Measurements from ENCODE around the gene BIN2. TPM values are rescaled to one million over a fixed set of nuclear protein-coding genes. Genes with fewer than 3 reads are reported as not detected.

Gene BIN2
- total RNA-seq, 3 donors from 2014 or later (not counting 1 experiment from before 2014, with no cell fraction given), result 443 to 495 (median 478) TPM

DNA sequence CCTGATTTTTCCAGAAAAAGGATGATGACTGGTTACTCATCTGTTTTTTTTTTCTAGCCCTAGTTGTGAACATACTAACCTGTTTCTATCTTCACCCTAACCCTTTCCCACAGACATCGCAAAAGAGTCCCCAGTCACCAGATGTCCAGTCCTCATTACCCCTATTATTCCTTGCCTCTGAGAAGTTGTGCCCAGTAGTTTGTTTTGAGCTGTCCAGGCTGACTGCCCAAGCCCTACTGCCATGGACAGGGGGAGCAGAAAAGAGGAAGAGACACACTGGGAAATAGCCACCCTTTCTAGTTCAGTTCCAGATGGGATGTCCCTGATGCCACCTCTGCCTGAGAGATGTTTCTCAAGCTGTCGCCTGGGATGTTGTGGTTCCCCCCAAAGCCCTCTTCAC lies 36.3 kb upstream of the BIN2 start:
- H3K4me3 Mint-ChIP-seq, result no peak overlapping the region
- Histone ChIP-seq H3K4me1 (ENCODE audit: control insufficient read depth, insufficient read depth, low read length) (peaks cover 6% of the 10 kb centered on the region), H3K36me3 (ENCODE audit: control insufficient read depth, insufficient read depth, low read length) (peaks cover 30% of the 10 kb centered on the region), H3K9me3 (ENCODE audit: control insufficient read depth, insufficient read depth, low read length) (no peaks in the 10 kb centered on the region), H3K27ac (ENCODE audit: low read length) (no peak overlapping the region), H3K4me3 (ENCODE audit: low read length) (no peak overlapping the region), H3K27me3 (ENCODE audit: control insufficient read depth, insufficient read depth, low read length) (no peaks in the 10 kb centered on the region)
- no peaks in the 10 kb centered on the region for H3K36me3 Mint-ChIP-seq
- no peak for ATAC-seq
- no peaks in the 10 kb centered on the region for H3K27me3 Mint-ChIP-seq (ENCODE audit: low read depth in 2 of 2)
- no peaks in the 10 kb centered on the region for H3K9me3 Mint-ChIP-seq
- TF ChIP-seq, protein P1, sequence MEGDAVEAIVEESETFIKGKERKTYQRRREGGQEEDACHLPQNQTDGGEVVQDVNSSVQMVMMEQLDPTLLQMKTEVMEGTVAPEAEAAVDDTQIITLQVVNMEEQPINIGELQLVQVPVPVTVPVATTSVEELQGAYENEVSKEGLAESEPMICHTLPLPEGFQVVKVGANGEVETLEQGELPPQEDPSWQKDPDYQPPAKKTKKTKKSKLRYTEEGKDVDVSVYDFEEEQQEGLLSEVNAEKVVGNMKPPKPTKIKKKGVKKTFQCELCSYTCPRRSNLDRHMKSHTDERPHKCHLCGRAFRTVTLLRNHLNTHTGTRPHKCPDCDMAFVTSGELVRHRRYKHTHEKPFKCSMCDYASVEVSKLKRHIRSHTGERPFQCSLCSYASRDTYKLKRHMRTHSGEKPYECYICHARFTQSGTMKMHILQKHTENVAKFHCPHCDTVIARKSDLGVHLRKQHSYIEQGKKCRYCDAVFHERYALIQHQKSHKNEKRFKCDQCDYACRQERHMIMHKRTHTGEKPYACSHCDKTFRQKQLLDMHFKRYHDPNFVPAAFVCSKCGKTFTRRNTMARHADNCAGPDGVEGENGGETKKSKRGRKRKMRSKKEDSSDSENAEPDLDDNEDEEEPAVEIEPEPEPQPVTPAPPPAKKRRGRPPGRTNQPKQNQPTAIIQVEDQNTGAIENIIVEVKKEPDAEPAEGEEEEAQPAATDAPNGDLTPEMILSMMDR (IDR thresholded peaks at IDR 0.05), result no peak
- WGBS (ENCODE audit: insufficient coverage), result 100% methylated on average over 2 of the region's 2 CpGs
- intact Hi-C loops (cut with micrococcal nuclease), result no loop called here
- H3K27ac Mint-ChIP-seq, result no peak overlapping the region
- no peak for DNase-seq
- H3K4me1 Mint-ChIP-seq, result no peaks in the 10 kb centered on the region

DNA sequence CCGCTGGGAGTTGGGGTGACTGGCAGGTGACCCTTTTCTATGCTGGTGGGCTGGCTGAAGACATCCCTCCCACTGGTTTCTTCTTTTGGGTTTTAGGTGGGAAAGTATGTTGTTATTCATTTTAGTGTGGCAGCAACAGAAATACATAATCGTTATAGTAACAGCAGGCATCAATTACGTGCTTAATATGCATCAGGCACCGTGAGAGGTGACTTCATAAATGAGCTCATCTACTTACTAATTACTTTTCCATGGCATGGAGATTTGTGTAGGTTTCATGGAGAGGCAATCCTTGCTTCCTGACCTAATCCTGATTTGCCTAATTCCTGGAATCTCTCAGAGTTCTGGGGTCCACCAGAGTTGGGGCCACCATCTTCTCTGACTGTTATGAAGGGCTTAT lies 35.9 kb upstream of the BIN2 start:
- Histone ChIP-seq H3K27ac (ENCODE audit: low read length) (no peak overlapping the region), H3K9me3 (ENCODE audit: control insufficient read depth, insufficient read depth, low read length) (no peaks in the 10 kb centered on the region), H3K4me3 (ENCODE audit: low read length) (no peak overlapping the region), H3K36me3 (ENCODE audit: control insufficient read depth, insufficient read depth, low read length) (peaks cover 31% of the 10 kb centered on the region), H3K27me3 (ENCODE audit: control insufficient read depth, insufficient read depth, low read length) (no peaks in the 10 kb centered on the region), H3K4me1 (ENCODE audit: control insufficient read depth, insufficient read depth, low read length) (peaks cover 6% of the 10 kb centered on the region)
- no peak overlapping the region for H3K27ac Mint-ChIP-seq
- H3K9me3 Mint-ChIP-seq, result no peaks in the 10 kb centered on the region
- no peak for ATAC-seq
- no peak for DNase-seq
- no peak overlapping the region for H3K4me3 Mint-ChIP-seq
- 96% methylated on average over 3 of the region's 4 CpGs for WGBS (ENCODE audit: insufficient coverage)
- no peaks in the 10 kb centered on the region for H3K36me3 Mint-ChIP-seq
- no peaks in the 10 kb centered on the region for H3K4me1 Mint-ChIP-seq
- intact Hi-C loops (cut with micrococcal nuclease), result no loop called here
- TF ChIP-seq, protein P1 (IDR thresholded peaks at IDR 0.05), result no peak
- H3K27me3 Mint-ChIP-seq (ENCODE audit: low read depth in 2 of 2), result no peaks in the 10 kb centered on the region

DNA sequence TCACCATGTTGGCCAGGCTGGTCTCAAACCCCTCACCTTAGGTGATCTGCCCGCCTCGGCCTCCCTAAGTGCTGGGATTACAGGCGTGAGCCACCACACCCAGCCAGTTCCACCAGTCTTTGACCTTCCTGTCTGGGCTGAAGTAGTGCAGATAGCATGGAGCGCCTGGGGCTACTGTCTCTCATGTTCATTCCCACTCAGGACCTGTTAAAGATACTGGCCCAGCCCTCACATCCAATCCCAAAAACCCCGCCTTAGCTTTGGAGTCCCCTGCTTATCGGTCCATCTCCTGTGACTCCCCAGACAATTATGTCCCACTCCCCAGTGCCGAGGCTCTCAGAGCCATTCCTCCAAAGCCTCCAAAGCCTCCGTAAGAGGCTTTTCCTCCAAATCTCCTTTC lies 34.5 kb upstream of the BIN2 start:
- Histone ChIP-seq H3K27ac (ENCODE audit: low read length) (no peak overlapping the region), H3K4me1 (ENCODE audit: control insufficient read depth, insufficient read depth, low read length) (peaks cover 6% of the 10 kb centered on the region), H3K4me3 (ENCODE audit: low read length) (no peak overlapping the region), H3K36me3 (ENCODE audit: control insufficient read depth, insufficient read depth, low read length) (peaks cover 34% of the 10 kb centered on the region), H3K9me3 (ENCODE audit: control insufficient read depth, insufficient read depth, low read length) (no peaks in the 10 kb centered on the region), H3K27me3 (ENCODE audit: control insufficient read depth, insufficient read depth, low read length) (no peaks in the 10 kb centered on the region)
- no peaks in the 10 kb centered on the region for H3K27me3 Mint-ChIP-seq (ENCODE audit: low read depth in 2 of 2)
- TF ChIP-seq, protein P1 (IDR thresholded peaks at IDR 0.05), result no peak
- ATAC-seq (no peak), DNase-seq (no peak)
- intact Hi-C loops (cut with micrococcal nuclease), result no loop called here
- no peaks in the 10 kb centered on the region for H3K9me3 Mint-ChIP-seq
- H3K27ac Mint-ChIP-seq, result no peak overlapping the region
- H3K36me3 Mint-ChIP-seq, result no peaks in the 10 kb centered on the region
- H3K4me1 Mint-ChIP-seq, result no peaks in the 10 kb centered on the region
- no peak overlapping the region for H3K4me3 Mint-ChIP-seq
- WGBS (ENCODE audit: insufficient coverage), result 98% methylated on average over 8 of the region's 8 CpGs

DNA sequence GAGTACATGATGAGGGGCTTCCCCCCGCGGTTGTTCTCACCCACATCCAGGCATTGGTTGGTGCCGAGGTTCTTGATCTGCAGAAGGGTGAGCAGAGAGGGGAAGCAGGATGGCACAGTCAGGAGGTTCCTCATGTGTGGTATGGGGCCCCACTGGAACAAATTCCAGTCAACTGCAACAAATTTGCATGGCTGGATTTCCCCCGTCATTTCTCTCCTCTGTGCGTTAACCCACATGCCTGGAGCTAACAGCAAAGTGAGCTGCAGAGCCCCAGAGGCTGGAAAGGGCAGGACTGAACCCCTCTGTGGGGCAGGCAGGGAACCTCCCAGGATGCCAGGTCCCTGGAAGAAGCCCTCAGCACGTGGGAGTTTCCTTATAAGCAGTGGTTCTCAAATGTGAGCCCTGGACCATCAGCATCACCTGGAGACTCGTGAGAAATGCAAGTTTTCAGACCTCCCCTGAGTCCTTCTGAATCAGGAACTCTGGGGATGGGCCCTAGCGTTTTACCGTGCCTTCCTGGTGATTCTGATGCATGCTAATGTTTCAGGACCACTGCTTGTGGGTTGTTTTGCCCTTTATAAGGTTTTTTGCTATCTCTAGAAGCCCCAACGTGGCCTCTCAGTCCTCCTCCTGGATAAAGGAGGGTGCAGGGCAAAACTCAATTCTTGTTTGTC lies 33.5 kb upstream of the BIN2 start:
- Mint-ChIP-seq H3K27me3 (ENCODE audit: low read depth in 2 of 2) (no peaks in the 10 kb centered on the region), H3K36me3 (no peaks in the 10 kb centered on the region), H3K27ac (no peak overlapping the region), H3K9me3 (no peaks in the 10 kb centered on the region), H3K4me3 (no peak overlapping the region), H3K4me1 (no peaks in the 10 kb centered on the region)
- no peak overlapping the region for H3K4me3 ChIP-seq (ENCODE audit: low read length)
- H3K36me3 ChIP-seq (ENCODE audit: control insufficient read depth, insufficient read depth, low read length), result peaks cover 34% of the 10 kb centered on the region
- 72% methylated on average over 10 of the region's 10 CpGs for WGBS (ENCODE audit: insufficient coverage)
- intact Hi-C loops (cut with micrococcal nuclease), result no loop called here
- no peak for DNase-seq
- no peaks in the 10 kb centered on the region for H3K9me3 ChIP-seq (ENCODE audit: control insufficient read depth, insufficient read depth, low read length)
- TF ChIP-seq, protein P1 (IDR thresholded peaks at IDR 0.05), result no peak
- H3K27ac ChIP-seq (ENCODE audit: low read length), result no peak overlapping the region
- no peaks in the 10 kb centered on the region for H3K27me3 ChIP-seq (ENCODE audit: control insufficient read depth, insufficient read depth, low read length)
- H3K4me1 ChIP-seq (ENCODE audit: control insufficient read depth, insufficient read depth, low read length), result peaks cover 6% of the 10 kb centered on the region
- no peak for ATAC-seq

All from natural killer cell (primary cell).